Raji (cell line): ENCODE results near the gene LRRC8D.

Experiments used
- POLR2A ChIP-seq: IDR thresholded peaks from 2 replicates; pipeline ENCODE4 v1.6.1; 2011; ENCODE audit warnings: low read depth, low read length, control low read depth; ENCODE audit not compliant: insufficient read depth

LRRC8D gene

GRCh38 chr1:89890085-89890752 is 69.4 kb downstream of the LRRC8D start:
- no peak for TF ChIP-seq POLR2A

- TF ChIP-seq POLR2A, result no peak
Measured at GRCh38 chr1:89892816-89893215, 72.0 kb downstream of the LRRC8D start.

GRCh38 chr1:89894210-89895201 is 73.7 kb downstream of the LRRC8D start:
- no peak for TF ChIP-seq POLR2A

- TF ChIP-seq POLR2A, result no peak
Measured at GRCh38 chr1:89896105-89896942, 75.5 kb downstream of the LRRC8D start.

GRCh38 chr1:89897347-89898133 is 76.7 kb downstream of the LRRC8D start:
- no peak for TF ChIP-seq POLR2A

- no peak for TF ChIP-seq POLR2A
Measured at GRCh38 chr1:89898150-89898549, 77.3 kb downstream of the LRRC8D start.

- no peak for TF ChIP-seq POLR2A
Measured at GRCh38 chr1:89898695-89899470, 78.1 kb downstream of the LRRC8D start.

- TF ChIP-seq POLR2A, result no peak
Measured at GRCh38 chr1:89900323-89900722, 79.5 kb downstream of the LRRC8D start.

GRCh38 chr1:89900791-89901708 is 80.2 kb downstream of the LRRC8D start:
- no peak for TF ChIP-seq POLR2A

GRCh38 chr1:89901957-89902669 is 81.3 kb downstream of the LRRC8D start:
- no peak for TF ChIP-seq POLR2A

GRCh38 chr1:89903550-89903949 is 82.7 kb downstream of the LRRC8D start:
- TF ChIP-seq POLR2A, result no peak

- no peak for TF ChIP-seq POLR2A
Measured at GRCh38 chr1:89904219-89904980, 83.6 kb downstream of the LRRC8D start.
